ENCODE data around the gene TMED6.

- no peak for TF ChIP-seq EP300 (IDR thresholded peaks at IDR 0.05; ENCODE audit: borderline replicate concordance)
- no peak for TF ChIP-seq USF1 (IDR thresholded peaks at IDR 0.05)
These were observed 25.3 kb downstream of the TMED6 start for GRCh38 chr16:69326172-69326873.
